PC-3 (cell line): ENCODE measurements around the gene CTSA. TPM values are rescaled to one million over a fixed set of nuclear protein-coding genes. Genes with fewer than 3 reads are reported as not detected.

Experiments used
- ATAC-seq: fragments of 200-7000 bp; cut with Tn5 transposase; 2 replicates; pipeline ENCODE4 v1.9.1; 2020; ENCODE audit warnings: mild to moderate bottlenecking, moderate library complexity
- BruUV-seq: library from RNA; stranded (reverse); fragments of 400-500 nt; replicated peaks from 2 replicates; lab custom pipeline; 2021; lab: Mats Ljungman, UMichigan
- CTCF ChIA-PET: fragments of 300-600 bp; sonication (Branson Sonifier 250); formaldehyde crosslinking; loops from one replicate; lab custom pipeline; 2022; ENCODE audit warnings: antibody characterized with exemption; lab: Charles Lee
- POLR2A ChIA-PET: fragments of 300-600 bp; sonication (Branson Sonifier 250); formaldehyde crosslinking; loops from one replicate; lab custom pipeline; 2022; ENCODE audit warnings: antibody characterized with exemption; ENCODE audit not compliant: unreplicated experiment; lab: Charles Lee
- DNase-seq: peaks from one replicate; pipeline ENCODE4 v3.0.0-alpha.2; 2015
- H2AFZ ChIP-seq: fragments of 300-600 bp; sonication (generic); 2 replicates; pipeline ENCODE4 v1.6.0; 2016; ENCODE audit warnings: antibody characterized with exemption, low read length
- H3F3A ChIP-seq: fragments of 300-600 bp; sonication (generic); one replicate; pipeline ENCODE4 v1.6.0; 2017; ENCODE audit warnings: antibody characterized with exemption, low read length, control low read depth, mild to moderate bottlenecking; ENCODE audit not compliant: unreplicated experiment
- H3K27ac ChIP-seq: fragments of 300-600 bp; sonication (generic); 2 replicates; pipeline ENCODE4 v1.5.1; 2016; ENCODE audit warnings: mild to moderate bottlenecking, low read length
- H3K27me3 ChIP-seq: fragments of 300-600 bp; sonication (generic); 2 replicates; pipeline ENCODE4 v1.6.1; 2016; ENCODE audit warnings: low read length, mixed read lengths
- H3K36me3 ChIP-seq: fragments of 300-600 bp; sonication (generic); 2 replicates; pipeline ENCODE4 v1.6.1; 2016; ENCODE audit warnings: low read depth, mixed run types, low read length, mixed read lengths
- H3K4me1 ChIP-seq: fragments of 300-600 bp; sonication (generic); 2 replicates; pipeline ENCODE4 v1.5.1; 2016; ENCODE audit warnings: low read length; ENCODE audit not compliant: insufficient read depth
- H3K4me2 ChIP-seq: fragments of 300-600 bp; sonication (generic); 2 replicates; pipeline ENCODE4 v1.6.0; 2016; ENCODE audit warnings: low read length
- H3K4me3 ChIP-seq: fragments of 300-600 bp; sonication (generic); 2 replicates; pipeline ENCODE4 v1.5.1; 2016; ENCODE audit warnings: mild to moderate bottlenecking, low read length, mixed read lengths
- H3K79me2 ChIP-seq: fragments of 300-600 bp; sonication (generic); 2 replicates; pipeline ENCODE4 v1.6.1; 2017; ENCODE audit warnings: low read length, mixed read lengths
- H3K9ac ChIP-seq: fragments of 300-600 bp; sonication (generic); 2 replicates; pipeline ENCODE4 v1.6.0; 2016; ENCODE audit warnings: mild to moderate bottlenecking, low read length
- H3K9me2 ChIP-seq: fragments of 300-600 bp; sonication (generic); replicated peaks from 2 replicates; pipeline ENCODE4 v1.6.1; 2016; ENCODE audit warnings: mixed run types, low read length, mixed read lengths
- H3K9me3 ChIP-seq: fragments of 300-600 bp; sonication (generic); 2 replicates; pipeline ENCODE4 v1.6.1; 2016; ENCODE audit warnings: low read length, mixed read lengths
- H4K20me1 ChIP-seq: fragments of 300-600 bp; sonication (generic); 2 replicates; pipeline ENCODE4 v1.6.1; 2016; ENCODE audit warnings: low read length, mixed read lengths
- EZH2 ChIP-seq: fragments of 300-600 bp; sonication (generic); IDR thresholded peaks from one replicate; pipeline ENCODE4 v1.6.1; 2017; ENCODE audit warnings: antibody characterized with exemption, mild to moderate bottlenecking, low read length; ENCODE audit not compliant: unreplicated experiment
- EZH2phosphoT487 ChIP-seq: fragments of 300-600 bp; sonication (generic); IDR thresholded peaks from 2 replicates; pipeline ENCODE4 v1.6.1; 2018; ENCODE audit warnings: mild to moderate bottlenecking, antibody characterized with exemption, low read length, borderline replicate concordance
- intact Hi-C: fragments of 100-400 bp; cut with micrococcal nuclease; formaldehyde crosslinking; loops from 2 replicates; pipeline ENCODE4 v1.9.0; 2023
- total RNA-seq: library from RNA; depleted of rRNA; stranded (reverse); fragments of >200 nt; gene quantifications from 2 replicates; pipeline ENCODE4 v1.2.3, GENCODE V29; 2014
- TF ChIP-seq, protein P1 (sequence below): fragments of 300-600 bp; sonication (generic); conservative IDR thresholded peaks from 2 replicates; pipeline ENCODE4 v1.5.1; 2017; ENCODE audit warnings: antibody characterized with exemption, low read depth, mild to moderate bottlenecking, low read length

CTSA gene
- total RNA-seq, 1 experiment from 2014 or later: 129 TPM

DNA sequence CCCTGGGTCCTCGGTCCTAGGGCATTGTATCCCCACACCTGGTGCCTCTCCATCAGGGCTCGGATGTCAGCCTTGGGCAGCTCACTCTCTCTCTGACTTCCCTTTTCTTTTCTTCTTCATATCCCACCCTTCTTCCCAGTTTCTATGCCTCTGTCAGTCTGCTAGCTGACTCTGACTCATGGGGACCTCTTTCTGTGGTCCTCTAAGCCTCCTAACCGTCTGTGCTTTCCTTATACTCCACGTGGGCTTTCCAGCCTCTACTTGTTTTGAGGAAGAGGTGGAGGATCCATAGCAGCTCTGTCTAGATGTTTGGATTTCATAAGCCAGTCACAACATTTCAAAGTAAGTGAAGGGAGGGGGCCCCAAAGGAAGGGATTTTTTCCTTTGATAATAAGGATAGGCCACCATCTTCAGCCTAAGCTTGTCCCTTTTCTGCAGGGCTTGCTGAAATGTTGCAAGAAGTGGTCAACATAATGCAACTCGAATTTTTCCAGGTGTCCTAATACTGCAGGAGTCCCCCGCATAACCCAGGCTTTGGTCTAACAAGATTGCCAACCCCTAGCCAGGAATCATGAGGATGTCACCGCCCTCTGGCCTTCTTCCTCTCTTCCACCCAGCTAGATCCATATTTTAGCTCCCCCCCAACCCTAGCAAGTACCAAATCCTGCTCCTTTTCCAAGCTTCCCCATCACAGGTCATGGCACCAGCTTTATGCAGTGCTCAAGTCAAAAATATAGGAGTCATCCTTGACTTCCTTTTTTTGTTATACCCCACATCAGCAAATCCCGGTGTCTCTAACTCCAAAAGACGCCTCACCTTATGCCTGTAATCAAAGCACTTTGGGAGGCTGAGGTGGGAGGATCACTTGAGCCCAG lies 29.6 kb downstream of the CTSA start:
- CTCF ChIA-PET: no interaction called here
- Histone ChIP-seq H3K9ac (no peak overlapping the region), H3F3A (no peaks in the 10 kb centered on the region), H4K20me1 (no peaks in the 10 kb centered on the region), H3K4me2 (no peak overlapping the region), H3K4me3 (no peak overlapping the region), H3K27me3 (no peaks in the 10 kb centered on the region), H3K4me1 (peaks cover 8% of the 10 kb centered on the region), H2AFZ (no peak overlapping the region), H3K9me3 (no peaks in the 10 kb centered on the region), H3K9me2 (no peaks in the 10 kb centered on the region), H3K36me3 (no peaks in the 10 kb centered on the region), H3K79me2 (no peaks in the 10 kb centered on the region), H3K27ac (no peak overlapping the region)
- BruUV-seq: no TSS peak
- intact Hi-C loops: no loop called here
- no peak for DNase-seq
- TF ChIP-seq, protein P1, sequence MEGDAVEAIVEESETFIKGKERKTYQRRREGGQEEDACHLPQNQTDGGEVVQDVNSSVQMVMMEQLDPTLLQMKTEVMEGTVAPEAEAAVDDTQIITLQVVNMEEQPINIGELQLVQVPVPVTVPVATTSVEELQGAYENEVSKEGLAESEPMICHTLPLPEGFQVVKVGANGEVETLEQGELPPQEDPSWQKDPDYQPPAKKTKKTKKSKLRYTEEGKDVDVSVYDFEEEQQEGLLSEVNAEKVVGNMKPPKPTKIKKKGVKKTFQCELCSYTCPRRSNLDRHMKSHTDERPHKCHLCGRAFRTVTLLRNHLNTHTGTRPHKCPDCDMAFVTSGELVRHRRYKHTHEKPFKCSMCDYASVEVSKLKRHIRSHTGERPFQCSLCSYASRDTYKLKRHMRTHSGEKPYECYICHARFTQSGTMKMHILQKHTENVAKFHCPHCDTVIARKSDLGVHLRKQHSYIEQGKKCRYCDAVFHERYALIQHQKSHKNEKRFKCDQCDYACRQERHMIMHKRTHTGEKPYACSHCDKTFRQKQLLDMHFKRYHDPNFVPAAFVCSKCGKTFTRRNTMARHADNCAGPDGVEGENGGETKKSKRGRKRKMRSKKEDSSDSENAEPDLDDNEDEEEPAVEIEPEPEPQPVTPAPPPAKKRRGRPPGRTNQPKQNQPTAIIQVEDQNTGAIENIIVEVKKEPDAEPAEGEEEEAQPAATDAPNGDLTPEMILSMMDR: no peak
- TF ChIP-seq EZH2 (no peak), EZH2phosphoT487 (no peak)
- ATAC-seq: no peak
- POLR2A ChIA-PET: interaction anchor here (1.1 kb wide), 1 partner anchor 15 kb away, joined by 3 read pairs; no protein-coding TSS in a partner anchor

DNA sequence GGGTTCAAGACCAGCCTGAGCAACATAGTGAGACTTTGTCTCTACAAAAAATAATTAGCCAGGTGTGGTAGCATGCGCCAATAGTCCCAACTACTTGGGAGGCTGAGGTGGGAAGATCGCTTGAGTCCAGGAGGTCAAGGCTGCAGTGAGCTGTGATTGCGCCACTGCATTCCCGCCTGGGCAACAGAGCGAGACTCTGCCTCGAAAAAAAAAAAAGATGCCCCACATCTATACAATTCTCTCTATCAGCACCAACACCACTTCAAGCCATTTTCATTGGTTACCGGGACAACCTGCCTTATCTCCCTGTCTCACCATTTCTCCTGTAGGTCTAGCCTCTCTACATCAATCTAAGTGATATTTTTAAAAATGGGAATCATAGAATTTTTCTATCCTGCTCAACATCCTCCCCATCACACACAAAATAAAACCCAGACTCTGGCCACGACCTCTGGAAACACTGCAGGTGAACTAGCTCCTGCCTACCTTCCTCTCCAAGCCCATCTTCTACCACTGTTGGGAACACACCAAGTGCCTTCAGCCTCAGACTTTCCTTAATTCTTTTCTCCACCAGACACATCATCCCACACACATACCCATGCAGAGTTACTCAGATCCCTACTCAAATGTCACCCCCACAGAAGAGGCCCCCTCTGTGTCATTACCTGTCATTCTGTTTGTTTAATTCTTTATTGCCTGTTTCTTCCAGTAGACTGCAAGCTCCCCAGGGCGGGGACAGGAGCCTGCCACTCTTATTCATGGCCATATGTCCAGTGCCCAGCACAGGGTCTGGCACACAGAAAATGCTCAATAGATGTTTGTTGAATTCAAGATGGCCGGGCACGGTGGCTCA lies 30.4 kb downstream of the CTSA start:
- H3K4me2 ChIP-seq: peak overlapping the region; percentile 11; the same call in 1 of the 2 replicates
- no peak overlapping the region for H3K27ac ChIP-seq
- H3K9ac ChIP-seq: no peak overlapping the region
- H3K4me3 ChIP-seq: no peak overlapping the region
- TF ChIP-seq EZH2: no peak
- TF ChIP-seq, protein P1: no peak
- no peak for TF ChIP-seq EZH2phosphoT487
- no TSS peak for BruUV-seq
- intact Hi-C loops: no loop called here
- H3K27me3 ChIP-seq: no peaks in the 10 kb centered on the region
- POLR2A ChIA-PET: interaction anchor here (0.8 to 1.1 kb wide), 2 partner anchors 12 to 16 kb away, joined by 3 to 4 read pairs; no protein-coding TSS in a partner anchor
- peak; percentile 59 for DNase-seq
- no peak overlapping the region for H2AFZ ChIP-seq
- peak; percentile 65 for ATAC-seq
- H4K20me1 ChIP-seq: no peaks in the 10 kb centered on the region
- no peaks in the 10 kb centered on the region for H3K9me3 ChIP-seq
- CTCF ChIA-PET: no interaction called here
- no peaks in the 10 kb centered on the region for H3K79me2 ChIP-seq
- H3K9me2 ChIP-seq: no peaks in the 10 kb centered on the region
- no peaks in the 10 kb centered on the region for H3K36me3 ChIP-seq
- no peaks in the 10 kb centered on the region for H3F3A ChIP-seq
- peaks cover 8% of the 10 kb centered on the region for H3K4me1 ChIP-seq
